Hypothalamus (tissue), 51 donors: ENCODE results near the gene KPNA1.
"Not testable (repeated sequence)": the region's sequence is repeated elsewhere in the genome, so short reads cannot be mapped to it uniquely, and the experiment has no call there.

Experiments used
- DNase-seq, 51 donors: peaks; one replicate each; lab custom pipeline; 2025; lab: John Stamatoyannopoulos, UW

Gene KPNA1

GRCh38 chr3:122484985-122485384, 29.8 kb downstream of the KPNA1 start:
- DNase-seq, result no peak

GRCh38 chr3:122481390-122481789, 33.3 kb downstream of the KPNA1 start:
- no peak for DNase-seq

- DNase-seq, result no peak
These were observed 38.2 kb downstream of the KPNA1 start for GRCh38 chr3:122476532-122476931.

GRCh38 chr3:122475316-122475715, 39.4 kb downstream of the KPNA1 start:
- DNase-seq, result no peak

GRCh38 chr3:122469659-122470058, 45.1 kb downstream of the KPNA1 start:
- no peak for DNase-seq

- DNase-seq, result no peak
These were observed 45.7 kb downstream of the KPNA1 start for GRCh38 chr3:122468896-122469533.

GRCh38 chr3:122466701-122467240, 48.0 kb downstream of the KPNA1 start:
- no peak for DNase-seq

- DNase-seq, result no peak
These were observed 50.1 kb downstream of the KPNA1 start for GRCh38 chr3:122464659-122465058.

GRCh38 chr3:122462406-122462805, 52.3 kb downstream of the KPNA1 start:
- no peak for DNase-seq

GRCh38 chr3:122461806-122462205, 52.9 kb downstream of the KPNA1 start:
- DNase-seq, result no peak

GRCh38 chr3:122458992-122459391, 55.7 kb downstream of the KPNA1 start:
- DNase-seq, result peak in 1 of 51 donors; percentile 26

GRCh38 chr3:122457706-122458105, 57.0 kb downstream of the KPNA1 start:
- DNase-seq, result no peak

- no peak for DNase-seq
These were observed 58.7 kb downstream of the KPNA1 start for GRCh38 chr3:122456074-122456473.

GRCh38 chr3:122451371-122451770, 63.4 kb downstream of the KPNA1 start:
- no peak for DNase-seq

- DNase-seq, result not testable (repeated sequence)
These were observed 66.5 kb downstream of the KPNA1 start for GRCh38 chr3:122448218-122448617.

- not testable (repeated sequence) for DNase-seq
These were observed 70.2 kb downstream of the KPNA1 start for GRCh38 chr3:122444491-122444887.

GRCh38 chr3:122443762-122444490, 70.8 kb downstream of the KPNA1 start:
- DNase-seq, result not testable (repeated sequence)

GRCh38 chr3:122443090-122443489, 71.6 kb downstream of the KPNA1 start:
- no peak for DNase-seq

- no peak for DNase-seq
These were observed 78.8 kb downstream of the KPNA1 start for GRCh38 chr3:122435950-122436349.

- DNase-seq, result no peak
These were observed 84.4 kb downstream of the KPNA1 start for GRCh38 chr3:122430371-122430770.

- DNase-seq, result no peak
These were observed 86.8 kb downstream of the KPNA1 start for GRCh38 chr3:122427857-122428471.

GRCh38 chr3:122421836-122422235, 92.9 kb downstream of the KPNA1 start:
- no peak for DNase-seq
